K562 (cell line): ENCODE measurements around the gene SYT3. TPM values are rescaled to one million over a fixed set of nuclear protein-coding genes. Genes with fewer than 3 reads are reported as not detected.
A peak's percentile ranks its signal among the peaks of the same experiment; 100 is the strongest.

ENCODE experiments used
- ATF7 ChIP-seq: fragments of 450-650 bp; IDR thresholded peaks from 2 replicates; pipeline ENCODE4 v1.7.1; 2014; ENCODE audit warnings: mild to moderate bottlenecking, moderate library complexity
- HIVEP1 ChIP-seq: fragments of 250-450 bp; sonication (Bioruptor Pico); IDR thresholded peaks from 2 replicates; pipeline ENCODE4 v1.4.0; 2020; ENCODE audit warnings: mild to moderate bottlenecking
- HMG20A ChIP-seq: fragments of 450-650 bp; formaldehyde crosslinking; conservative IDR thresholded peaks from 2 replicates; pipeline ENCODE4 v1.4.0; 2020; ENCODE audit warnings: mild to moderate bottlenecking, mixed read lengths
- NR2C1 ChIP-seq, 2 experiments: fragments of 450-650 bp; IDR thresholded peaks; 2 replicates each; pipeline ENCODE4 v1.6.1; 2017; ENCODE audit warnings: mild to moderate bottlenecking in 2 of 2, antibody characterized with exemption in 1 of 2, inconsistent platforms in 1 of 2, missing compliant biosample characterization in 1 of 2, missing genetic modification characterization in 1 of 2
- NR2C2 ChIP-seq, 2 experiments: fragments of 200-800 bp in 1 of 2; sonication (Bioruptor generic) in 1 of 2; sonication (generic) in 1 of 2; formaldehyde crosslinking in 1 of 2; IDR thresholded peaks; 2 replicates each; pipeline versions ENCODE4 v1.6.1 to v1.8.0; 2016 to 2022; ENCODE audit warnings: mild to moderate bottlenecking in 1 of 2, missing compliant biosample characterization in 1 of 2, missing genetic modification characterization in 1 of 2, missing genetic modification reagents in 1 of 2
- NRF1 ChIP-seq, 2 experiments: fragments of 450-650 bp; IDR thresholded peaks in 1 of 2; conservative IDR thresholded peaks in 1 of 2; 2 replicates each; pipeline ENCODE4 v1.6.1; 2014; ENCODE audit warnings: mild to moderate bottlenecking in 2 of 2
- TCF7 ChIP-seq: sonication (generic); IDR thresholded peaks from 2 replicates; pipeline ENCODE4 v1.6.1; 2016; ENCODE audit warnings: antibody characterized with exemption, borderline replicate concordance
- ZNF354B ChIP-seq: fragments of 250-450 bp; sonication (Bioruptor Pico); IDR thresholded peaks from 2 replicates; pipeline ENCODE4 v1.4.0; 2020
- ZNF717 ChIP-seq: fragments of 250-450 bp; sonication (Bioruptor Pico); IDR thresholded peaks from 2 replicates; pipeline ENCODE4 v1.5.0; 2021
- ZZZ3 ChIP-seq: fragments of 450-650 bp; IDR thresholded peaks from 2 replicates; pipeline ENCODE4 v1.6.1; 2016; ENCODE audit warnings: antibody characterized with exemption, mild to moderate bottlenecking, moderate library complexity
- polyA plus RNA-seq, 8 experiments: library from polyadenylated mRNA; depleted of rRNA in 4 of 8; stranded (reverse) in 5 of 8; unstranded in 3 of 8; fragments of >200 nt; fragmentation: Nextera tagmentation in 2 of 8; fragmentation: Illumina TruSeq in 1 of 8; extraction: Ambion mirVana in 2 of 8; extraction: Trizol in 1 of 8; gene quantifications; 2 replicates each; pipeline versions ENCODE4 v1.2.1 to v1.2.3, GENCODE V29; 2011 to 2014; ENCODE audit warnings: inconsistent platforms in 1 of 8, missing spikeins in 1 of 8
- total RNA-seq, 7 experiments: library from RNA; depleted of rRNA in 6 of 7; stranded (reverse); fragments of >200 nt in 6 of 7; fragmentation: Illumina TruSeq in 2 of 7; extraction: Trizol in 2 of 7; gene quantifications; 2 replicates each; pipeline versions ENCODE4 v1.2.1 to v1.2.3, GENCODE V29; 2011 to 2021; ENCODE audit warnings: low replicate concordance in 1 of 7
- TF ChIP-seq, protein P1 (sequence below): IDR thresholded peaks from 2 replicates; pipeline ENCODE4 v1.6.1; 2011; ENCODE audit warnings: borderline replicate concordance, low read depth, mild to moderate bottlenecking, moderate library complexity, low read length; ENCODE audit not compliant: insufficient read depth, poor library complexity, severe bottlenecking
- TF ChIP-seq, protein P2 (sequence below): sonication (generic); formaldehyde crosslinking; IDR thresholded peaks from 2 replicates; pipeline ENCODE4 v1.8.0; 2023; ENCODE audit warnings: missing genetic modification reagents, mild to moderate bottlenecking, borderline replicate concordance

SYT3 gene
- total and polyA plus RNA-seq, 9 of the 15 experiments (the other 6 are each of a cell fraction or from before 2014, with no cell fraction given) = 0.36 to 2.0 (median 0.54) TPM; not detected in 2

DNA sequence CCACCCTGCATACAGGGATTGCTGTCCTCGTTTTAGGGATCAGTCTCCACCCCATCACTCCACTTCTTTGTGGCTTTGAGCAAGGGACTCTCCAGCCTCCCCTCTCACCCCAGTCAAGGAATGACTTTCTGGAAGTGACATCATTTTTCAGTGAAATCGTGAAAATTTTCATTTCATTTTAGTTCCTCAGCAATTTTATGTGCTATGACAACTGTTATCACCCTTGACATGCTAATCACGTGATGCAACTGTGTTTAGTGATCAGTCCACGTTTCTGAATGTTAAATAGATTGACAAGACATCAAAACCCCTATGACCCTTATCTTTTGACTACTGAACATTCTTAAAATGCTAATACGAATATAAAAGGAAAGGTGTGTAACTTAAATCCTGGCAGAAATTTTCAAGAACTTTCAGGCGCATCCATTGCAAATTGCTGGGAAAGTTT is 17.6 kb upstream of the SYT3 start (continued):
- TF ChIP-seq, protein P1, sequence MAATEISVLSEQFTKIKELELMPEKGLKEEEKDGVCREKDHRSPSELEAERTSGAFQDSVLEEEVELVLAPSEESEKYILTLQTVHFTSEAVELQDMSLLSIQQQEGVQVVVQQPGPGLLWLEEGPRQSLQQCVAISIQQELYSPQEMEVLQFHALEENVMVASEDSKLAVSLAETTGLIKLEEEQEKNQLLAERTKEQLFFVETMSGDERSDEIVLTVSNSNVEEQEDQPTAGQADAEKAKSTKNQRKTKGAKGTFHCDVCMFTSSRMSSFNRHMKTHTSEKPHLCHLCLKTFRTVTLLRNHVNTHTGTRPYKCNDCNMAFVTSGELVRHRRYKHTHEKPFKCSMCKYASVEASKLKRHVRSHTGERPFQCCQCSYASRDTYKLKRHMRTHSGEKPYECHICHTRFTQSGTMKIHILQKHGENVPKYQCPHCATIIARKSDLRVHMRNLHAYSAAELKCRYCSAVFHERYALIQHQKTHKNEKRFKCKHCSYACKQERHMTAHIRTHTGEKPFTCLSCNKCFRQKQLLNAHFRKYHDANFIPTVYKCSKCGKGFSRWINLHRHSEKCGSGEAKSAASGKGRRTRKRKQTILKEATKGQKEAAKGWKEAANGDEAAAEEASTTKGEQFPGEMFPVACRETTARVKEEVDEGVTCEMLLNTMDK = no peak
- TF ChIP-seq ZZZ3 (no peak), NR2C1 (IDR thresholded peaks at IDR 0.05) (0 out of 2 replicates have a peak, but pooled peaks have one; percentile 18), NR2C1 (tag; IDR thresholded peaks at IDR 0.05) (no peak), NR2C2 (CRISPR knock-in tag; IDR thresholded peaks at IDR 0.05) (no peak), NR2C2 (tag; IDR thresholded peaks at IDR 0.05) (peak; percentile 68), ATF7 (peak; percentile 87), NRF1 (conservative IDR thresholded peaks at IDR 0.05 in 1 of 2, IDR thresholded peaks at IDR 0.05 in 1 of 2) (no peak), ZNF354B (CRISPR knock-in tag) (no peak), HMG20A (no peak), TCF7 (no peak), ZNF717 (CRISPR knock-in tag) (no peak), HIVEP1 (CRISPR knock-in tag) (no peak)
- TF ChIP-seq, protein P2, sequence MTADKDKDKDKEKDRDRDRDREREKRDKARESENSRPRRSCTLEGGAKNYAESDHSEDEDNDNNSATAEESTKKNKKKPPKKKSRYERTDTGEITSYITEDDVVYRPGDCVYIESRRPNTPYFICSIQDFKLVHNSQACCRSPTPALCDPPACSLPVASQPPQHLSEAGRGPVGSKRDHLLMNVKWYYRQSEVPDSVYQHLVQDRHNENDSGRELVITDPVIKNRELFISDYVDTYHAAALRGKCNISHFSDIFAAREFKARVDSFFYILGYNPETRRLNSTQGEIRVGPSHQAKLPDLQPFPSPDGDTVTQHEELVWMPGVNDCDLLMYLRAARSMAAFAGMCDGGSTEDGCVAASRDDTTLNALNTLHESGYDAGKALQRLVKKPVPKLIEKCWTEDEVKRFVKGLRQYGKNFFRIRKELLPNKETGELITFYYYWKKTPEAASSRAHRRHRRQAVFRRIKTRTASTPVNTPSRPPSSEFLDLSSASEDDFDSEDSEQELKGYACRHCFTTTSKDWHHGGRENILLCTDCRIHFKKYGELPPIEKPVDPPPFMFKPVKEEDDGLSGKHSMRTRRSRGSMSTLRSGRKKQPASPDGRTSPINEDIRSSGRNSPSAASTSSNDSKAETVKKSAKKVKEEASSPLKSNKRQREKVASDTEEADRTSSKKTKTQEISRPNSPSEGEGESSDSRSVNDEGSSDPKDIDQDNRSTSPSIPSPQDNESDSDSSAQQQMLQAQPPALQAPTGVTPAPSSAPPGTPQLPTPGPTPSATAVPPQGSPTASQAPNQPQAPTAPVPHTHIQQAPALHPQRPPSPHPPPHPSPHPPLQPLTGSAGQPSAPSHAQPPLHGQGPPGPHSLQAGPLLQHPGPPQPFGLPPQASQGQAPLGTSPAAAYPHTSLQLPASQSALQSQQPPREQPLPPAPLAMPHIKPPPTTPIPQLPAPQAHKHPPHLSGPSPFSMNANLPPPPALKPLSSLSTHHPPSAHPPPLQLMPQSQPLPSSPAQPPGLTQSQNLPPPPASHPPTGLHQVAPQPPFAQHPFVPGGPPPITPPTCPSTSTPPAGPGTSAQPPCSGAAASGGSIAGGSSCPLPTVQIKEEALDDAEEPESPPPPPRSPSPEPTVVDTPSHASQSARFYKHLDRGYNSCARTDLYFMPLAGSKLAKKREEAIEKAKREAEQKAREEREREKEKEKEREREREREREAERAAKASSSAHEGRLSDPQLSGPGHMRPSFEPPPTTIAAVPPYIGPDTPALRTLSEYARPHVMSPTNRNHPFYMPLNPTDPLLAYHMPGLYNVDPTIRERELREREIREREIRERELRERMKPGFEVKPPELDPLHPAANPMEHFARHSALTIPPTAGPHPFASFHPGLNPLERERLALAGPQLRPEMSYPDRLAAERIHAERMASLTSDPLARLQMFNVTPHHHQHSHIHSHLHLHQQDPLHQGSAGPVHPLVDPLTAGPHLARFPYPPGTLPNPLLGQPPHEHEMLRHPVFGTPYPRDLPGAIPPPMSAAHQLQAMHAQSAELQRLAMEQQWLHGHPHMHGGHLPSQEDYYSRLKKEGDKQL = no peak
